GM21528 (cell line): ENCODE measurements around the gene DGKZ.

Source experiments
- ATAC-seq: cut with Tn5 transposase; IDR thresholded peaks from one replicate; pipeline ENCODE4 v1.9.1; 2021; ENCODE audit warnings: mild to moderate bottlenecking, moderate library complexity; ENCODE audit not compliant: unreplicated experiment, low FRiP score

DGKZ gene

GRCh38 chr11:46326813-46327416, 20.3 kb upstream of the DGKZ start:
- no peak for ATAC-seq

DNA sequence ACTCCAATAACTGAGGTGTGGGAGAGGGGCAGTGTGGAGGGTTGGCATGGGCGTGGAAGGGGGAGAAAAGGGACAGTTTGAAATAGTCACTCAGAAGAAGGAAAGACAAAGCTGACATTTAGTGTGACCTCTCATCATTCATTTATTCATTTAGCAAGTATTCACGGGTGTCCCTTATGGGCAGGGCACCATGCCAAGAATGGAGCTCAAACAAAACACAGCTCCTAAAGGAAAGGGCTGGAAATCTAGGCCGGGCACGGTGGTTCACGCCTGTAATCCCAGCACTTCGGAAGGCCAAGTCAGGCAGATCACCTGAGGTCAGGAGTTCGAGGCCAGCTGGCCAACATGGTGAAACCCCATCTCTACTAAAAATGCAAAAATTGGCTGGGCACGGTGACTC, 19.4 kb upstream of the DGKZ start:
- ATAC-seq = no peak

DNA sequence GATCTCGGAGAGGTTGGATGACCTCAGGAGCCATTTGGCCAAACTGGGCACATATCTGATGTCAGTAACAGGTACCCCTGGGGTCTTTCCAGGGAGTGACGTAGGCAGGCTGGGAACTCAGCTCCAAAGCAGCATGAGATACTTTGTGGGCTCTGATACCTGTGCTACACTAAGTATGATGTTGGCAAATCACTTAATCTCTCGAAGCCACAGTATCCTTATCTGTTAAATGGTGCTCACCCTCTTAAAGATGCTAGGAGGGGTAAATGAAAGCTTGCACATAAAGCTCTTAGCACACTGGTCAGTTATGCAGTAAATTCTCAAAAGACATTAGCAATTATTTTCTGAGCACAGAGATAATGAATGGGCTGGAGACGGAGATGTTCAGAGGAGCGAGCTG, 17.1 kb upstream of the DGKZ start:
- no peak for ATAC-seq

DNA sequence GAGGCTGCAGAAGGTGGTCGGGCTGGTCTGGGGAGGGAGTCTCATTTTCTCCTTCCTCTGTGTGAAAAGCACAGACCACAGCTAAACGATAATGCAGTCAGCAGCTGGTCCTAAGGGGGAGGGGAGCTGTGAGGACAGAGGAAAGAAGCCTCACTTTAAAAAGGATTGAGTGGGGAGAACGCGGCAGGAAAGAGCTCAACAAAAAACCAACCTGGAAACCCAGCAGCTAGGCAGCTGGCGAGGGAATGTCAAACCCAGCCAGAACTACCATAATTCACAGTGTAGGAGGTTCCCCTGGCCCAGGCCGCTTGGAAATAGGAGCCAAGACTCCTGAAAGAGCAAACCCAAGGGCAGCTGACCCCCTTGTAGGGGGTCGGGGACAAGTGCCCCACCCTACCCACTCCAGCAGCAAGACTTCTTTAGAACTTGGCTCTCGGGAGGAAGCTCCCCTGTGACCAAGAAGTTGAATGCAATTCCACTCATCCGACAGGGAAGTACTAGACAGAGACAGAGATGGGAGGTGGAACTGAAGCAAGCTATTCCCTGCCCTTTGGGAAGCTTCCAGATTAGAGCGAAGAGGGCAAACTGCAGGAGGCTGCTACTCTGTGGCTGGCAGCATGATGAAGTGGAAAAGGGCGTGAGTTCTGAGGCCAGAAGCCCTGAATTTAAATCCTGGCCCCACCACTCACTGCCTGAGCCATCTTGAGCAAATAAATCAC, 16.5 kb upstream of the DGKZ start:
- no peak for ATAC-seq

DNA sequence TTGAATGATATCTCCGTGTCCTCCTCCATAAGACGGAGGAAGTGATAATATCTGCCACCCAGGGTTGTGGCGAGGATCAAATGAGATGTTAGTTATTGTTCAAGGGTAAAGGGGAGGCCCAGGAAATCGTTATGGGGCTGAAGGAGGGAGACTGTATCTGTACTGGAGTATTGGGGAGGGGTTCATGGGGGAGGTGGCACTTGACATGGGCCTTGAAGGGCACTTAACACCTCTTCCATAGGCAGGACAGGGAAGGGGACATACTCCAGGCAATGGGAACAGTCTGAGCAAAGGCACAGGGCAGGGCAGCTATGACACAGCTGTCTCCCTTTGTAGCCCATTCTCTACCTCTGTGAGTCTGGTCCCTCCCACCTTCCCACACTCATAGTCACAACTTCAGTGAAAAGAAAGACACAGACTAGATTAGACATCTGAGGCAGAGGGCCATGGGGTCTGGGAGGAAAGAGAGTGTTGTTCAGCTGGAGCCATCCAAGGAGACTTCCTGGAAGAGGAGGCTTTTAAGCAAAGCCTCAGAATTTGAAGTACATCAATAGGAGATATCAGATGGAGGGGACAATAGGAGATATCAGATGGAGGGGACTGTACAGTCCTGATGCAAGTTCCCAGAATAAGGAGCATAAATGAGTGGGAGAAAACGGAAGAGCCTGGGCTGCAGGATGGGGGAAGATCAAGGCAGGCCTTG, 15.8 kb upstream of the DGKZ start:
- no peak for ATAC-seq

GRCh38 chr11:46332093-46332567, 15.1 kb upstream of the DGKZ start:
- no peak for ATAC-seq

DNA sequence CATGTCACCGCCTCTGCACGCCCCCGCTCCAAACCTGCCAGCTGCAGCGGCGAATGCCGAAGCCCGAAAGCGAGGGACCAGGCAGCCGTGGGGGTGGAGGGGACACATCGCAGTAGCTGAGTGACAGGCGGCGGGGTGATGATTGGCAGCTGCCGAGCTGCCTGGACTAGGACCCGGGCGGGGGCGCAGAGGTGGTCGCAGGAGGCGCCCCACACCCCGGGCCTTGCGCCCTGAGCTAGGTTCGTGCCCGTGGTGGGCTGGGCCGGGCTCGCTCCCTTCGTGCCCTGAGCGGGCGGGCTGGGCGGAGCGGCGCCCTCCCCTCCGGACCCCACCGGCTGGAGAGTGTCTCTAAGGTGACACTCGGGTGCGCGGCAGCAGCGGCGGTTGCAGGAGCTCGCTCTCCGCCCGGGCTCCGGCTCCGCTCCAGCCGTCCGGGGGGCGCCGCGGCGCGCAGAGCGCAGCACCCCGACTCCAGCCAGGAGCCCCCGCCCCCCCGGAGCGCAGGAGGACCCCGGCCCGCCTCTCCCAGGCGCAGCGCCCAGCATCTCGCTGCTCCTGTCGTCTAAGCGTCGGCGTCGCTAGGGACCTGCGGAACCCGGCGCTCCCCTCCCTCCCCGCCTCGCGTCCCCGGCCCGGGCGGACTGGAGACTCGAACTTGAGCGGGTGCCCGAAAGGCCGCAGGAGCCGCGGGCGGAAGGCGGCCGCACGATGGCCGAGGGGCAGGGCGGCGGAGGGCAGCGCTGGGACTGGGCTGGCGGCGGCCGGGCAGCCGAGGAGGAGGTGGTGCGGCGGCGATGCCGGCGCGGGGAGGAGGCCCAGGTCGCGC, 14.5 kb upstream of the DGKZ start:
- no peak for ATAC-seq

DNA sequence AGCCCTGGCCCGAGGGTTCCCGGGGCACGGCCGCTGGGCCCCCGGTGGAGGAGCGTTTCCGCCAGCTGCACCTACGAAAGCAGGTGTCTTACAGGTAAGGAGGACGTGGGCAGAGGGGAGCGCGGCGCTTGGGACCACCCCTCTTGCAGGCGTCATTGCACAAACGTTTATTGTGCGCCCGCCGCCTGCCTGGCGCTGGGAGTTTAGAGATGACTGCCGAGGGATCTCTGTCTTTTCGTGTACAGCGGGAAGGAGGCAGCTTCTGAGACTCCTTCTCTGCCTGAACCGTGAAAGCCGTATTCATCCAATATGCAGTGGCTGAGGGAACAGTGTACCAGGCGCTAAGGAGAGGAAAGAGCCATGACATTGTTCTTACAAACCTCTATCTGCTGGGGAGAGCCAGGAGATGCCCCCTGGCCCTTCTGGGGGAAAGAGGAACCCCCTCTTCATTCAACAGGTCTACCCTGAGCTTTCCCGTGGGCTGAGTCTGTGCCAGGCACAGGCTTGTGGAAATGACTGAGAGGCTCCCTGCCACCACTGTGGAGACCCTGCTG, 13.8 kb upstream of the DGKZ start:
- no peak for ATAC-seq

GRCh38 chr11:46334211-46334610, 13.1 kb upstream of the DGKZ start:
- no peak for ATAC-seq

- no peak for ATAC-seq
Observed at GRCh38 chr11:46335271-46335670, 12.0 kb upstream of the DGKZ start.

DNA sequence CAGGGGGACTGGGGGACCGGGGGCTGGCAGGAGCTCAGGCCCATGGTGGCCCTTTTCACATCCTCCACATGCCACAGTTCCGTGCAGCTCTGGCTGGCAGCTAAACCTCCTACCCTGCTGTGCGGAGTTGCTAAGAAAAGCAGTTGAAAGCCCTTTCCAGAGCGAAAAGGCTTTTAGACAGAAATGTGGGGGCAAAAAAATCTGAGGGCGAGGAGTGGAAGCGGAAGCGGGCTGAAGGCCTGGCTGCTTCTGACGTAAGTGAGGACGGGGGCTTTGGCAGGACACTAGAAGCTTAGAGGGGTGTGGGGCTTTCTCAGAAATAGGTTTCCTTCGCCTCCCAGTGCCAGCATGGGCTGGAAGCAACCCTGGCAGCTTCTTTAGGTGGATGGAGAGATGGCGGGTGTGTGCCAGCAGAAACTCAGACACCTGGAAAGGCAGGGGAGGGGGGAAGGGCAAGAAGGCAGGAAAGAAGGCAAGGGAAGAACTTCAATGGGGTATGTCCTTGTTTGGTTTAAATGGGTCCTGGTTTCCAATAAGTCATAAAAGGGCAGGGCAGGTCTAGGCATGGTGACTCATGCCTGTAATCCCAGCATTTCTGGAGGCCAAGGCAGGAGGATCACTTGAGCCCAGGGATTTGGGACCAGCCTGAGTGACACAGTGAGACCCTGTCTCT, 11.2 kb upstream of the DGKZ start:
- no peak for ATAC-seq

DNA sequence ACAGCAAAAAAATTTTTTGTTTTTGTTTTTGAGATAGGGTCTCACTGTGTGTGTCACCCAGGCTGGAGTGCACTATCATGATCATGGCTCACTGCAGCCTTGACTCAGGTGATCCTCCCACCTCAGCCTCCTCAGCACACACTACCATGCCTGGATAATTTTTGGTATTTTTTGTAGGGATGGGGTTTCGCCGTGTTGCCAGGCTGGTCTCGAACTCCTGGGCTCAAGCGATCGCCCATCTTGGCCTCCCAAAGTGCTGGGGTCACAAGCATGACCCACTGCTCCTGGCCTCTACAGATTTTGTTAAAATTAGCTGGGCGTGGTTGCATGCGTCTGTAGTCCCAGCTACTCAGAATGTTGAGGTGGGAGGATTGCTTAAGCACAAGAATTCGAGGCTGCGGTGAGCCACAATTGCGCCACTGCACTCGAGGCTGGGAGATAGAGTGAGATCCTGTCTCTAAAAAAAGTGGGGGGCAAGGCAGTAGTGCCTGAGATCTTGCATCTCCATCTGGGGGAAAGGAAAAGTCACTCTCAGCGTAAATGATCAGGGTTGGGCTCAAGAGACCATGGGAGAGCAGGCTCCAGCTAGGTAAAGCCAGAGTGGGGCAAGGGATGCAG, 10.6 kb upstream of the DGKZ start:
- no peak for ATAC-seq

GRCh38 chr11:46337626-46338345, 9.5 kb upstream of the DGKZ start:
- no peak for ATAC-seq

DNA sequence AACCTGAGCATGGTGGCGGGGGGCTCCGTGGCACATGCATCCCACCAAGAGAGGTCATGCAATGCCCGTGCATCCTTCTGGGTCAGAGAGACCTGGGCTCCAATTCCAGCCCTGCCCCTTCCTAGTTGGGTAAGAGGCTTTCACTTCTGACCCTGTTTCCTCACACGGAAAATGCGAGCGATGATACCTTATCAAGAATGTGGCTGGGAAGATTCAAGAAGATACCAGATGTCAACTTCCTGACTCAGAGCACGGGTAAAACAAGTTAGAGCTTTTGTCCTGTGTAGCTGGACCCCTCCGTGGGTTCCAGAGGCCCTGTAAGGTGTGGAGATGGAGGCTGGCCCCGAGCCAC, 8.7 kb upstream of the DGKZ start:
- ATAC-seq = no peak

DNA sequence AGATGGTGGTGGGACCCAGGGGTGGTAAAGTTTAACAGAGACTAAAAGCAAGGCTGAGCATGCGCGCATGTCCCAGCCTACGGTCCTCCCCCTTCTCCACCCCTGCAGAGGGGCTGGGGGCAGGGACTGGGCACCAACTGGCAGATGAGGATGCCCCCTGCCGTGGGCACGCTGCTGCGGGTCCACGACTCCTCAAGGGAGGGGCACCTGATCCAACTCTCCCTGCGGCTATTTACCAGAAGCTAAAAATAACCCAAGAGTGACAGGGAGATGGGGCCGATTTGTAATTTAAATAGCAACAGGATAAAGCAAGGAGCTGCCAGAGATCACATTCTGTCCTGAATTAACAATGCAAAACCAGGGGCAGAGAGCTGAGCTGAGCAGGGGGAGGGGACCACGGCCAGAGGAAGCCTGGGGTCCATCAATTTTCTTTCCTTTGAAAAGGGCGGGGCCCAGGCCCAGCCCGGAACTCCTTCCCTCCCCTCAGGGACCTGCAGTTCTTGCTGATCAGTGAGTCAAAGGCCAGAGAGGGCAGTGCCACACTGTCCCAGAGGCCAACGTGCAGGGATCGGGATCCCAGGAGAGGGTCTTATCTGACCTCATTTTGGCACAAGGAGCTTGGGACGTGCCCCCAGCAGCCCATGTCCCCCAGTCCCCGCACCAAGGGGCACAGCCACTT, 8.1 kb upstream of the DGKZ start:
- no peak for ATAC-seq

DNA sequence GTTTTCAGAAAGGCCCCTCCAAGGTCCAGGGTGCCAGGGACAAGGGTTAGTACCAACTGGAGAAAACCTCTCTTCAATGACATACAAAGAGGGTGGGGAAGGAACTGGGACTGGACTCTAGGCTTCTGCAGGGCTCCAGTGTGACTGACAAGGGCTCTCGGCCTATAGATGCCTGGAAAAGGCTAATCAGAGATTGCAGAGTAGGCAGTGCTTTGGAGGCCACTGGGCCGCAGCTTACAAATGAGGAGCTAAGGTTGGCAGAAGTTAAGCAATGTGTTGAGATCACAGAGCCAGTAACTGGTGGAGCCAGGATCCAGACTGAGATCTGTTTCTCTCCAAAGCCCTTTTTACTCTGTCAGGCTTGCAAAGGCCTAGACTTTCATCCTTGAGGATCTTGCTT, 7.4 kb upstream of the DGKZ start:
- ATAC-seq = no peak

DNA sequence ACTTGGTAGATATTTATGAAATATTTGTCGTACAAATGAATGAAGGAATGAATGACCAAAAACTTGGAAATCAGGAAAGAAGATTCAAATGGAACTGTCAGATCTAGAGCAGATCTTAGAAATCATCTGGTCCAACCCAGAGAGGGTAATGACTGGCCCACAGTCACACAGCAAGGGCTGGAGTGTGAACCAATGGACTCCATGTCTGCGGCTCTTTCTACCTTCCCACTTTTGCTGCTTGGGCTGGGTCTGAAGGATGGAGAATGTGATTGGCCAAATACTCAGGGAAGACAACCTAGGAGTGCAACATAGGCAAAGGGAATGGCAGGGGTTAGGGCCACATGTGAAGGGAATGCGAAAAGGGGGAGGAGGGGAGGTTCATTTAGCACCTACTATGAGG, 5.8 kb upstream of the DGKZ start:
- ATAC-seq = no peak

DNA sequence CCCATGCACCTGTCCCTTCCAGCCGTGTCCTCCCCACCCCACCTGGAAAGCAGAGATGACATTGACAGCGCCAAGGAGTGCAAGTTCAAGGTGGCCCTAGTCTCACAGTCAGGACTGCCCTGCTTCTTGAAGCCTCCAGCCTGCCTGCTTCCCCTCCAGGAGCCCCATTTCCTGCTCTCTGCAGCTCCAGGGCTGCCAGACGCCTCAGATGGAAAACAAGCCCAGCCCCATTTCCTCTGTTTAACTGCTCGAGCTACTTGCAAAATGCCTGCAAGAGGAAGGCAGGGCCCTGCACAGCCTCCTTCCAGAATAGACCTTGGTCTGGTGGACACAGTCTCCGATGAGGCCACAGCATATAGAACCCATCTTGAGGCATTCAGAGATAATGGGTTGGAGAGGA, 5.0 kb upstream of the DGKZ start:
- no peak for ATAC-seq

DNA sequence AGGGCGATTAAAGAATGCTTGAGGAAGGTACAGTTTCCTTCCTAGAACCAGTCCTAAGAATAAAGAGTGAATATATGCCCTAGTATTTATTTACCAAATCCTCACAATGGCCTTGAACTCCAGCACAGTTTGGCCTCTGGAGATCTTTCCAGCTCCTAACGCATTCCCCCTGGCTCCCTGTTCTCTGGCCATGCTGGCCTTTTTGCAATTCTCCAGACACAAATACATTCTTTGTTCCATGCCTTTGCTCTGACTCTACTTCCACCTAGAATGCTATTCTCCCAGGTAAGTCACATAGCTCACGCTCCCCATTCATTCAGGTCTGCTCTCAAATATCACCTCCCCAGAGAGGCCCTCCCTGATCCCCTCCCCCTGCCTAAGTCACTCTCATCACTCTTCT, 3.7 kb upstream of the DGKZ start:
- ATAC-seq = no peak
